ENCODE data around the gene ARHGEF17. TPM values are rescaled to one million over a fixed set of nuclear protein-coding genes. Genes with fewer than 3 reads are reported as not detected.

Gene ARHGEF17
- total RNA-seq, 1 experiment from 2014 or later, result not detected

DNA sequence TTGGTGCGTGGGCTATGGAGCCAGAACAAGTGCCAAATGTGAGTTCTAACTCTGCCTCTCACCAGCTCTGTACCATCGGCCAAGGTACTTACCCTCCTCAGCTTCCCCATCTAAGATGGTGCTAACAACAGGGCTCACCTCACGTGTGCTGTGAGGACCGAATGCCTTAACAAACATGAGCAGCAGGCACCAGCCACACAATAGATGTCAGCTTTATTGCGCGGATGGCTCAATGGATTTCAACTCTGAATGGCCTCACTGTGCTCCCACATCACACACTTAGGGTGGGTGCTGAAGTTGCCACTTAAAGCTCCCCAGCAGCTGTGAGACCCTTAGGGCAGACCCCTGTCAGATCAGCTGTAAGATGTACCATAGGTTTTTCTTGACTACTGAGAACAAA is 92.2 kb downstream of the ARHGEF17 start:
- no peak for DNase-seq
- Histone ChIP-seq H3K27ac (ENCODE audit: low read length) (no peak overlapping the region), H2AFZ (ENCODE audit: low read length) (no peak overlapping the region), H3K79me2 (ENCODE audit: low read length) (no peaks in the 10 kb centered on the region), H3K27me3 (ENCODE audit: low read length) (no peaks in the 10 kb centered on the region), H3K4me3 (ENCODE audit: low read length) (no peak overlapping the region), H3K36me3 (ENCODE audit: insufficient read depth, low read length) (peaks cover 17% of the 10 kb centered on the region; the same call in 1 of the 2 replicates), H3K4me1 (ENCODE audit: low read length) (no peaks in the 10 kb centered on the region), H4K20me1 (ENCODE audit: insufficient read depth, low read depth, low read length) (no peaks in the 10 kb centered on the region), H3K4me2 (ENCODE audit: low read depth, low read length, poor library complexity, severe bottlenecking) (no peak overlapping the region), H3K9ac (ENCODE audit: low read length) (no peak overlapping the region), H3K9me3 (ENCODE audit: low read length) (no peaks in the 10 kb centered on the region), H3K9me2 (replicated peaks; ENCODE audit: insufficient read depth, low read length) (no peaks in the 10 kb centered on the region)

DNA sequence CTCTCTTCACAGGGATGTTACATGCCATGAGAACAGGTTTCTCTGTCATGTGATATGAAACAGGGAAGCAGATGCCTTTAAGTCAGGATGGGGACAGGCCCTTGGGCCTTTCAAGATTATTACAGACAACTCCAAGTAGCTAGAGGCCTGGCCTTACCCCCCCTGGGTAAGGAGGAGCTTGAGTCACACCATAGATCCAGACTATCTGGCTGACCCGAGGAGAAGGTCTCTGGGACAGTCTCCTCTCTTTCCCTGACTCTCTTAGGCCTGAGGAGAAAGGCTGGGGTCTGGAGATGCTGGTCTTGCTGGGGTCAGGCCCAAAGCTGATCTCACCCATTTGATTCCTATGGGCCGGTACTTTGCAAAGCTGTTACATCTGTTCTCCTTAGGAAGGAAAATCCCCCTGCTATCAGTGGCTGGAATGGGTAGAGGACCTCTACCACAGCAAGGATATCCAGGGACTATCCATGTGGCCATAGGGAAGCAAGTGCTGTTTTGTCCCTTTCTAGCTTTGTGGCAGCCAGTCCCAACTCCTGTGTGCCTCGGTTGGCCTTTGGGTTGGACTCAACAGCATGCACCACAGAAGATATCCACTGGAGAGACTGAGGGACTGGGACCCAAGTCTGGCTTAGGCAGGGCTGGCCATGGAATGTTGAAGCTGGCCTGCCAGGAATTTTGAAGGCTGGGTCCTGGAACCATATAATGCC is 93.3 kb downstream of the ARHGEF17 start:
- Histone ChIP-seq H3K9me3 (ENCODE audit: low read length) (no peaks in the 10 kb centered on the region), H3K9me2 (replicated peaks; ENCODE audit: insufficient read depth, low read length) (no peaks in the 10 kb centered on the region), H3K4me2 (ENCODE audit: low read depth, low read length, poor library complexity, severe bottlenecking) (no peak overlapping the region), H3K79me2 (ENCODE audit: low read length) (no peaks in the 10 kb centered on the region), H2AFZ (ENCODE audit: low read length) (no peak overlapping the region), H3K4me3 (ENCODE audit: low read length) (no peak overlapping the region), H4K20me1 (ENCODE audit: insufficient read depth, low read depth, low read length) (no peaks in the 10 kb centered on the region), H3K27me3 (ENCODE audit: low read length) (no peaks in the 10 kb centered on the region), H3K9ac (ENCODE audit: low read length) (no peak overlapping the region), H3K4me1 (ENCODE audit: low read length) (no peaks in the 10 kb centered on the region), H3K27ac (ENCODE audit: low read length) (no peak overlapping the region), H3K36me3 (ENCODE audit: insufficient read depth, low read length) (peaks cover 23% of the 10 kb centered on the region)
- no peak for DNase-seq

DNA sequence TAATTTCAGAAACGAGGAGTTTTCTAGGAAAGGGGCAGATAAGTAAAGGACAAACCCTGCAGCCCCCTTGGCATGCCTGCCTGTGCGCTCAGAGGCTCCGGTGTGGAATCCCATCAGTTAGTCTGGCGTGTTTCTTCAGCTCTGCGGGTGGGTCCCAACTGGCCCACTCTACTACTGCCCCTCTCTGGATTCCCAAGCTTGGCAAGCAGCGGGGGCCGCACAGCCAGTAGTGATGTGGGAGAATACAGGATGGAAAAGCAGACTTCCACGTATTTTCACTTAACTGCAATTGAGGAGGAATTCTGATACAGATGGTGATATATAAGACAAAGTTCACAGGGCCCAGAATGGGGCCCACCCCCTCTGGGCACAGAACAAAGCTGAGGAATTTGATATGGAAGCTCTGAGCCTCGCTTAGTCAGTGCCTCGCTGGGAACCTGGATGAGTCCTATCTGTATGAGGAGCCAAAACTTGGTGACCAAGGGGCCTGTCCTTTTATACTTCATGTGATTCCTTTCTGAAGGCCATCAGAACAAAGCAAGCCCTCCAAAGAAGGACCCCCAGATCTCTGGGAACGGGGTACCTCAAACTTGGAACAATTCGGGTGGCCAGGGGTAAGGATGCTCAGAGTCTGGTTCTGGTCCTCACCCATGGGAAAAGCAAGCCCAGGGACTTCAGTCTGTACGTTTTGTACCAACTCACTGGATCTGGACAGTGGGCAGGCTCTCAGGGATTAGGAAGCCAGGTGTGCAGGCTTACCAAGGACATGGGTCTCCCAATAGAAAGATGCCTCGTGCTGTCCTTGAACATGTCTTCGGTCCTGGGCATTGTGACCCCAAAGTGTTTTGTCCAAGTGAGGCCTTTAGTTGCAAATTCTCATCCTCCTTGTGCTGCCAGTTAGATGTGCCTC is 94.1 kb downstream of the ARHGEF17 start:
- no peaks in the 10 kb centered on the region for H3K79me2 ChIP-seq (ENCODE audit: low read length)
- no peak overlapping the region for H3K4me3 ChIP-seq (ENCODE audit: low read length)
- no peaks in the 10 kb centered on the region for H4K20me1 ChIP-seq (ENCODE audit: insufficient read depth, low read depth, low read length)
- no peaks in the 10 kb centered on the region for H3K9me3 ChIP-seq (ENCODE audit: low read length)
- DNase-seq, result no peak
- no peaks in the 10 kb centered on the region for H3K4me1 ChIP-seq (ENCODE audit: low read length)
- H3K4me2 ChIP-seq (ENCODE audit: low read depth, low read length, poor library complexity, severe bottlenecking), result no peak overlapping the region
- no peaks in the 10 kb centered on the region for H3K27me3 ChIP-seq (ENCODE audit: low read length)
- no peak overlapping the region for H3K27ac ChIP-seq (ENCODE audit: low read length)
- H3K9ac ChIP-seq (ENCODE audit: low read length), result no peak overlapping the region
- H3K9me2 ChIP-seq (replicated peaks; ENCODE audit: insufficient read depth, low read length), result no peaks in the 10 kb centered on the region
- H2AFZ ChIP-seq (ENCODE audit: low read length), result no peak overlapping the region
- peaks cover 29% of the 10 kb centered on the region for H3K36me3 ChIP-seq (ENCODE audit: insufficient read depth, low read length)

DNA sequence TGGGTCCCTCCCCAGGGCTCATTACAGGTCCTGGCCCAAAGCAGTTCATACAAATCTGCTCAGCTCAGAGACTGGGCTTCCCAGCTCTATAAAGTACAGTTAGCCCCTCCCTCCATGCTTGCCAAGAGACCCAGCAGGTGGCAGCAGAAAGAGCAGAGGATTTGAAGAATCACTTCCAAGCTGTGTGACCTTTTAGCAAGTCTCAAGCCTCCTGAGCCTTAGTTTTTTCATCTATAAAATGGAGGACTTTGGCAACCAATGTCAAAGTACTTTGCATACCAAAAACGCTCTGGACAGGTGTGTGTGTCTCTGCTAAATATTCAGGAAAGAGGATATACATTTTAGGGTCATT is 94.7 kb downstream of the ARHGEF17 start:
- no peak overlapping the region for H2AFZ ChIP-seq (ENCODE audit: low read length)
- no peaks in the 10 kb centered on the region for H3K27me3 ChIP-seq (ENCODE audit: low read length)
- peak; percentile 72 for DNase-seq
- no peaks in the 10 kb centered on the region for H3K4me1 ChIP-seq (ENCODE audit: low read length)
- H3K36me3 ChIP-seq (ENCODE audit: insufficient read depth, low read length), result peaks cover 29% of the 10 kb centered on the region
- no peak overlapping the region for H3K4me2 ChIP-seq (ENCODE audit: low read depth, low read length, poor library complexity, severe bottlenecking)
- no peak overlapping the region for H3K9ac ChIP-seq (ENCODE audit: low read length)
- H3K79me2 ChIP-seq (ENCODE audit: low read length), result no peaks in the 10 kb centered on the region
- H3K27ac ChIP-seq (ENCODE audit: low read length), result no peak overlapping the region
- H3K9me2 ChIP-seq (replicated peaks; ENCODE audit: insufficient read depth, low read length), result no peaks in the 10 kb centered on the region
- no peaks in the 10 kb centered on the region for H3K9me3 ChIP-seq (ENCODE audit: low read length)
- H3K4me3 ChIP-seq (ENCODE audit: low read length), result no peak overlapping the region
- H4K20me1 ChIP-seq (ENCODE audit: insufficient read depth, low read depth, low read length), result no peaks in the 10 kb centered on the region

DNA sequence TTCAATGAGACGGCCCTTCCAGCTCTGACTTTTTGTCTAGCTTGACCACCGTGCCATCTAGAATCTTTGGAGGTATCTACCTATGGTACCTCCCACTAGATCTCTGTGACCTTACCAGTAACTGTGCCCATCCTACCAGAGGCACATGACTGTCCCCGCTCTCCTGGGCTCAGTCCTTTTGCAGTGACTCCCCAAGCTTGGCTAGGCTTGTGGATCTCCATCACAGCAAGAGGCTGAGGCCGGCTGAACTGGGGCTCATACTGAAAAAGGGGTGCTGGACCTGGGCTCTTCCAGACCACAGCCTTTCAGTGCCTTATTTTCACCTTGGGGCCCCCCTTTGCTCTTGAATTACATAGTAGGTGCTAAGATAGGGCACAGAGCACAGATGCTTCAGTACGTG is 95.5 kb downstream of the ARHGEF17 start:
- H3K4me3 ChIP-seq (ENCODE audit: low read length), result no peak overlapping the region
- no peak overlapping the region for H3K9ac ChIP-seq (ENCODE audit: low read length)
- no peak overlapping the region for H3K4me2 ChIP-seq (ENCODE audit: low read depth, low read length, poor library complexity, severe bottlenecking)
- no peaks in the 10 kb centered on the region for H3K27me3 ChIP-seq (ENCODE audit: low read length)
- H3K79me2 ChIP-seq (ENCODE audit: low read length), result no peaks in the 10 kb centered on the region
- H3K9me3 ChIP-seq (ENCODE audit: low read length), result no peaks in the 10 kb centered on the region
- no peak overlapping the region for H2AFZ ChIP-seq (ENCODE audit: low read length)
- no peaks in the 10 kb centered on the region for H4K20me1 ChIP-seq (ENCODE audit: insufficient read depth, low read depth, low read length)
- peaks cover 29% of the 10 kb centered on the region for H3K36me3 ChIP-seq (ENCODE audit: insufficient read depth, low read length)
- no peak overlapping the region for H3K27ac ChIP-seq (ENCODE audit: low read length)
- DNase-seq, result no peak
- no peaks in the 10 kb centered on the region for H3K9me2 ChIP-seq (replicated peaks; ENCODE audit: insufficient read depth, low read length)
- no peaks in the 10 kb centered on the region for H3K4me1 ChIP-seq (ENCODE audit: low read length)

DNA sequence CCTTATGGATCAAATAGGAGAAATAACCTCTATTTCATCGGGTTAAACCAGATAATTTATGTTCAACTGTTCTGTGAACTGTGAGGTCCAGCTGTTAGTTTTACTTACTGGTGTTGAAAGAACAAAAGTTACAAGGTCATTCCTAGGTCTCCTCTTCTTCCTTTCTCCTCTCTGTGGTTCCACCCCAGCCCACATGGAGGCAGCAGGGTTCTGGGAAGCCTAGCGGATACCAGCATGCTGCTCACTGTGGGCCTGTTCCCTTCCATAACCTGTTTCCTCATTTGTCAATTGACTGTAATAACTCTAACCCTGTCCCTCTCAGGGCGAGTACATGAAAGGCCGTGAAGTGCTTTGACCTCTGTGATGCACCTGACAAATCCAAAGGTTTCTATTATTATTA is 96.0 kb downstream of the ARHGEF17 start:
- Histone ChIP-seq H3K9me3 (ENCODE audit: low read length) (no peaks in the 10 kb centered on the region), H3K27ac (ENCODE audit: low read length) (no peak overlapping the region), H3K36me3 (ENCODE audit: insufficient read depth, low read length) (peaks cover 29% of the 10 kb centered on the region), H3K79me2 (ENCODE audit: low read length) (no peaks in the 10 kb centered on the region), H3K4me2 (ENCODE audit: low read depth, low read length, poor library complexity, severe bottlenecking) (no peak overlapping the region), H4K20me1 (ENCODE audit: insufficient read depth, low read depth, low read length) (no peaks in the 10 kb centered on the region), H2AFZ (ENCODE audit: low read length) (no peak overlapping the region), H3K4me3 (ENCODE audit: low read length) (no peak overlapping the region), H3K9me2 (replicated peaks; ENCODE audit: insufficient read depth, low read length) (no peaks in the 10 kb centered on the region), H3K4me1 (ENCODE audit: low read length) (no peaks in the 10 kb centered on the region), H3K27me3 (ENCODE audit: low read length) (no peaks in the 10 kb centered on the region), H3K9ac (ENCODE audit: low read length) (no peak overlapping the region)
- no peak for DNase-seq

DNA sequence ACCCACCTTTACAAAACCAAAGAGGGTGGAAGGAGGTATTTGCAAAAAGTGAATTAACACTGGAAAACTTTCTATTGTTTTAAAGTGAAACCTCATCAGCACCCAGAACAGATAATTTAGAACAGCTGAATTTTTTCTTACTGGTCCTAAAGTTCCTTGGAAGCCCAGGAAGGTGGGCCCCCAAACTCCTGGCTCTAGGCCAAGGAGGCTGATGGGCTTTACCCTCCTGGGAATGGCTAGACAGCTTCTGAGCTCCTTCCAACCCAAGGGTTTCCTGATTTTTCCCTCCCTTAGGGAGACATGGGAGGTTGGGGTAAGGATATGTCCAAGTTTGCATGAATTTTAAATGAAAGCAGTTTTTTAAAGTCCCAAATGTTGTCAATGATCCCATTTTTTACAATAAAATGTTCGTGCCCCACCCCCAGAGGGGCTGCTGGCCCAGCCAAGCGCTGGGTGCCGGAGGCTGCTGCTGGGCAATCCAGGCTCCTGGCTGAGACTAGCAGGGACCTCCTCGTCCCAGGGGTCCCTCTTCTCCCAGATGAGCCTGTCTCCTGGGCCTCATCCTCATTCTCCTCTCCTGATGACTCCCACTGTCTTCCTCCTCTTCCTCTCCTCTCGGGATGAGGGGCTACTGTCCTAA is 96.5 kb downstream of the ARHGEF17 start:
- Histone ChIP-seq H3K4me1 (ENCODE audit: low read length) (no peaks in the 10 kb centered on the region), H3K9me2 (replicated peaks; ENCODE audit: insufficient read depth, low read length) (no peaks in the 10 kb centered on the region), H2AFZ (ENCODE audit: low read length) (no peak overlapping the region), H3K4me2 (ENCODE audit: low read depth, low read length, poor library complexity, severe bottlenecking) (no peak overlapping the region), H3K27me3 (ENCODE audit: low read length) (no peaks in the 10 kb centered on the region), H3K36me3 (ENCODE audit: insufficient read depth, low read length) (peaks cover 25% of the 10 kb centered on the region), H3K9me3 (ENCODE audit: low read length) (no peaks in the 10 kb centered on the region), H3K4me3 (ENCODE audit: low read length) (no peak overlapping the region), H3K9ac (ENCODE audit: low read length) (no peak overlapping the region), H3K27ac (ENCODE audit: low read length) (no peak overlapping the region), H3K79me2 (ENCODE audit: low read length) (no peaks in the 10 kb centered on the region), H4K20me1 (ENCODE audit: insufficient read depth, low read depth, low read length) (no peaks in the 10 kb centered on the region)
- no peak for DNase-seq

DNA sequence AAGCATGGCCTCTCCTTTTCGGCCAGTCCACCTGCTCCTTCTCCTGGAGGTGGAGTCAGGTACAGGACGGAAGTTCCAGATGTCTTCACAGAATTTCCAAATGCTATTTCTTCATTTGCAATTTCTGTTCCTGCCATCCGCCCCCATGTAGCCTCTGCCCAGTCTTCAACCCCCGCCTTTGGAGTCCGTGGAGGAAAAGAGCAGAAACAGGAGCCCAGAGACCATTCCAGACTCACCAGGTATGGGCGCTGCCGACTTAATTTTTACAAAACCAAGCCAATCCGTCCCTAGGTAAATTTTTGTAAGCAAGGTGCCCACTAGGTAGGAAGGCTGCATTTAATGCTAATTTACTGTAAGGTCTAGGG is 97.1 kb downstream of the ARHGEF17 start:
- DNase-seq, result no peak
- H3K4me2 ChIP-seq (ENCODE audit: low read depth, low read length, poor library complexity, severe bottlenecking), result no peak overlapping the region
- no peaks in the 10 kb centered on the region for H3K9me3 ChIP-seq (ENCODE audit: low read length)
- H3K9ac ChIP-seq (ENCODE audit: low read length), result no peak overlapping the region
- H3K27me3 ChIP-seq (ENCODE audit: low read length), result no peaks in the 10 kb centered on the region
- no peak overlapping the region for H3K27ac ChIP-seq (ENCODE audit: low read length)
- peaks cover 24% of the 10 kb centered on the region for H3K36me3 ChIP-seq (ENCODE audit: insufficient read depth, low read length)
- H4K20me1 ChIP-seq (ENCODE audit: insufficient read depth, low read depth, low read length), result no peaks in the 10 kb centered on the region
- no peak overlapping the region for H2AFZ ChIP-seq (ENCODE audit: low read length)
- no peaks in the 10 kb centered on the region for H3K9me2 ChIP-seq (replicated peaks; ENCODE audit: insufficient read depth, low read length)
- no peak overlapping the region for H3K4me3 ChIP-seq (ENCODE audit: low read length)
- H3K79me2 ChIP-seq (ENCODE audit: low read length), result no peaks in the 10 kb centered on the region
- H3K4me1 ChIP-seq (ENCODE audit: low read length), result no peaks in the 10 kb centered on the region
